Astrocyte (in vitro differentiated cells and primary cell): ENCODE results near the gene LDB3. TPM values are rescaled to one million over a fixed set of nuclear protein-coding genes. Genes with fewer than 3 reads are reported as not detected.

Experiments used
- DNase-seq: peaks from one replicate; pipeline ENCODE4 v3.0.0-alpha.2; 2010; ENCODE audit warnings: low read depth
- FAIRE-seq: peaks from 2 replicates; lab custom pipeline; 2011; peaks lifted over from hg19 to GRCh38; lab: Jason Lieb, UNC
- H2AFZ ChIP-seq: 2 replicates; pipeline ENCODE4 v1.6.0; 2012; ENCODE audit warnings: low read depth, low read length, inconsistent platforms
- H3K27ac ChIP-seq: 2 replicates; pipeline ENCODE4 v1.5.1; 2011; ENCODE audit warnings: low read depth, low read length, inconsistent platforms
- H3K27me3 ChIP-seq: 2 replicates; pipeline ENCODE4 v1.6.0; 2011; ENCODE audit warnings: low read length, inconsistent platforms; ENCODE audit not compliant: insufficient read depth
- H3K36me3 ChIP-seq: 2 replicates; pipeline ENCODE4 v1.5.1; 2011; ENCODE audit warnings: low read length, inconsistent platforms; ENCODE audit not compliant: insufficient read depth
- H3K4me1 ChIP-seq: 2 replicates; pipeline ENCODE4 v1.5.1; 2011; ENCODE audit warnings: low read length, inconsistent platforms; ENCODE audit not compliant: insufficient read depth
- H3K4me2 ChIP-seq: 2 replicates; pipeline ENCODE4 v1.6.0; 2012; ENCODE audit warnings: low read length, inconsistent platforms
- H3K4me3 ChIP-seq: 2 replicates; pipeline ENCODE4 v1.5.1; 2011; ENCODE audit warnings: low read depth, mild to moderate bottlenecking, low read length, inconsistent platforms; ENCODE audit not compliant: insufficient read depth
- H3K79me2 ChIP-seq: 2 replicates; pipeline ENCODE4 v1.6.0; 2012; ENCODE audit warnings: mild to moderate bottlenecking, low read length, inconsistent platforms; ENCODE audit not compliant: insufficient read depth
- H3K9ac ChIP-seq: 2 replicates; pipeline ENCODE4 v1.6.0; 2012; ENCODE audit warnings: mild to moderate bottlenecking, low read length, inconsistent platforms
- H3K9me3 ChIP-seq: 2 replicates; pipeline ENCODE4 v1.5.1; 2012; ENCODE audit warnings: low read depth, mild to moderate bottlenecking, low read length, inconsistent platforms; ENCODE audit not compliant: insufficient read depth
- H4K20me1 ChIP-seq: 2 replicates; pipeline ENCODE4 v1.6.0; 2012; ENCODE audit warnings: low read length, inconsistent platforms; ENCODE audit not compliant: insufficient read depth
- H3K27ac Mint-ChIP-seq: one replicate; pipeline ENCODE4 v1.8.0; 2021; ENCODE audit warnings: mild to moderate bottlenecking, mixed read lengths; ENCODE audit not compliant: unreplicated experiment
- H3K27me3 Mint-ChIP-seq: one replicate; pipeline ENCODE4 v1.8.0; 2021; ENCODE audit warnings: low read depth, mixed read lengths; ENCODE audit not compliant: unreplicated experiment
- H3K36me3 Mint-ChIP-seq: one replicate; pipeline ENCODE4 v1.8.0; 2021; ENCODE audit warnings: low read depth, mixed read lengths; ENCODE audit not compliant: unreplicated experiment
- H3K4me1 Mint-ChIP-seq: one replicate; pipeline ENCODE4 v1.8.0; 2021; ENCODE audit warnings: low read depth, mixed read lengths; ENCODE audit not compliant: unreplicated experiment
- H3K4me3 Mint-ChIP-seq: one replicate; pipeline ENCODE4 v1.8.0; 2021; ENCODE audit warnings: mild to moderate bottlenecking, moderate library complexity, mixed read lengths; ENCODE audit not compliant: unreplicated experiment
- H3K9me3 Mint-ChIP-seq: one replicate; pipeline ENCODE4 v1.8.0; 2021; ENCODE audit warnings: mild to moderate bottlenecking, mixed read lengths; ENCODE audit not compliant: unreplicated experiment
- EZH2 ChIP-seq: IDR thresholded peaks from 2 replicates; pipeline ENCODE4 v1.6.1; 2012; ENCODE audit warnings: mild to moderate bottlenecking, low read length, inconsistent platforms; ENCODE audit not compliant: insufficient read depth
- total RNA-seq: library from RNA; stranded (reverse); gene quantifications from 2 replicates; pipeline ENCODE4 v1.2.1, GENCODE V29; 2021
- TF ChIP-seq, protein P1 (sequence below): IDR thresholded peaks from 2 replicates; pipeline ENCODE4 v1.5.1; 2011; ENCODE audit warnings: low read depth, mild to moderate bottlenecking, inconsistent platforms, low read length, moderate library complexity; ENCODE audit not compliant: insufficient read depth

The LDB3 gene
- total RNA-seq, 1 donor from 2014 or later: 3.5 TPM

DNA sequence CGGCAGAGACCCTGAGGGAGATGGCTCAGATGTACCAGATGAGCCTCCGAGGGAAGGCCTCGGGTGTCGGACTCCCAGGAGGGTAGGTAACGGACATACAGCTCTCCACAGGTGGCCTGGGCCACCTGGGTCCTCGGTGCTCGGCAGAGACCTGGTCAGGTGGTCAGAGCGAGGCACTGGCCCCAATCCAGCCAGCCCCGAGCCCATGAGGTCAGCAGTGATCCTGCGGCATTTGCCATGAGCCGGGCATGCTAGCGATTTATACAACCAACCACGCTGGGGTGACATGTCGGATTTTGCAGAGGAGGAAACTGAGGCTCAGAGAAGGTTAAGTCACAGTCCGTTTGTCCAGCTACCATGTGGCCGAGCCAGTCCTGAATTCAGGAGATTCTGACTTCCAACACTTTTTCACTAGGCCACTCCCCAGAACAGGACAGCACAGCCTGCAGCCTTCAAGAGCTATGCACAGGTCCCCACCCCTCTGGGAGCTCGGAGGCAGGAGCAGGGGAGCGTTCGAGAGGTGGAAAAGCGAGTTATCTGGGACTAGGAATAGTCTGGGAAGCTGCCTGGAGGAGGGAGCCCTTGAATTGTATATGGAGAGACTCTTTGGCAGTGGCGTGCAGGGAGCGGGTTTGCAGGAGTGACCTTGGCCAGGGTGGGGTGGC, 13.5 kb downstream of the LDB3 start:
- Histone ChIP-seq H3K4me2 (no peak overlapping the region), H3K27me3 (peaks cover 2% of the 10 kb centered on the region), H3K9me3 (no peaks in the 10 kb centered on the region), H3K4me1 (no peaks in the 10 kb centered on the region), H3K79me2 (no peaks in the 10 kb centered on the region), H3K4me3 (no peak overlapping the region), H4K20me1 (no peaks in the 10 kb centered on the region), H3K9ac (no peak overlapping the region), H2AFZ (no peak overlapping the region), H3K36me3 (no peaks in the 10 kb centered on the region), H3K27ac (no peak overlapping the region)
- peaks cover 19% of the 10 kb centered on the region for H3K27me3 Mint-ChIP-seq
- H3K4me3 Mint-ChIP-seq: no peak overlapping the region
- DNase-seq (no peak), FAIRE-seq (no peak)
- peaks cover 13% of the 10 kb centered on the region for H3K4me1 Mint-ChIP-seq
- no peaks in the 10 kb centered on the region for H3K9me3 Mint-ChIP-seq
- peaks cover 6% of the 10 kb centered on the region for H3K36me3 Mint-ChIP-seq
- no peak overlapping the region for H3K27ac Mint-ChIP-seq
- TF ChIP-seq, protein P1, sequence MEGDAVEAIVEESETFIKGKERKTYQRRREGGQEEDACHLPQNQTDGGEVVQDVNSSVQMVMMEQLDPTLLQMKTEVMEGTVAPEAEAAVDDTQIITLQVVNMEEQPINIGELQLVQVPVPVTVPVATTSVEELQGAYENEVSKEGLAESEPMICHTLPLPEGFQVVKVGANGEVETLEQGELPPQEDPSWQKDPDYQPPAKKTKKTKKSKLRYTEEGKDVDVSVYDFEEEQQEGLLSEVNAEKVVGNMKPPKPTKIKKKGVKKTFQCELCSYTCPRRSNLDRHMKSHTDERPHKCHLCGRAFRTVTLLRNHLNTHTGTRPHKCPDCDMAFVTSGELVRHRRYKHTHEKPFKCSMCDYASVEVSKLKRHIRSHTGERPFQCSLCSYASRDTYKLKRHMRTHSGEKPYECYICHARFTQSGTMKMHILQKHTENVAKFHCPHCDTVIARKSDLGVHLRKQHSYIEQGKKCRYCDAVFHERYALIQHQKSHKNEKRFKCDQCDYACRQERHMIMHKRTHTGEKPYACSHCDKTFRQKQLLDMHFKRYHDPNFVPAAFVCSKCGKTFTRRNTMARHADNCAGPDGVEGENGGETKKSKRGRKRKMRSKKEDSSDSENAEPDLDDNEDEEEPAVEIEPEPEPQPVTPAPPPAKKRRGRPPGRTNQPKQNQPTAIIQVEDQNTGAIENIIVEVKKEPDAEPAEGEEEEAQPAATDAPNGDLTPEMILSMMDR: no peak
- no peak for TF ChIP-seq EZH2

DNA sequence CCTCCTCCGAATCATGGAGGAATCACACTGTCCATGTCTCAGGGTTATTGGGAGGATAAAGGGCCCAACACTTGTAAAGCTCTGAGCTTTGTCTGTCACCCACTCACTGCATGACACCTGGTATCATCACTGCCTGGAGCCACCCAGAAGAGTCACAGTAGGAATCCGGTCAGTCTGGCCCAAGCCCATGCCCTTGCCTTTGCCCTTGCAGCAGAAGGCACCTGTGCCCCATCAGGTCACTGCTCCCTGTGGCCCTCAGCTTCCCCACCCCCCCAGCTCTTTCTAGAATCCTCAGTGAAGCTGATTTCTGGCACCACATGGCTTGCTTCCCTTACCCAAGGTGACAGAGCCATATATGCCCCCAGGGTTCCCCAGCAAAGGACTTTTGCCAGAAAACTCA, 14.4 kb downstream of the LDB3 start:
- Histone ChIP-seq H3K27ac (no peak overlapping the region), H3K79me2 (no peaks in the 10 kb centered on the region), H3K4me2 (no peak overlapping the region), H3K4me3 (no peak overlapping the region), H2AFZ (no peak overlapping the region), H3K9ac (no peak overlapping the region), H3K36me3 (no peaks in the 10 kb centered on the region), H4K20me1 (no peaks in the 10 kb centered on the region), H3K4me1 (peaks cover 3% of the 10 kb centered on the region), H3K9me3 (no peaks in the 10 kb centered on the region), H3K27me3 (peaks cover 2% of the 10 kb centered on the region)
- Mint-ChIP-seq H3K4me1 (peaks cover 15% of the 10 kb centered on the region), H3K36me3 (peaks cover 6% of the 10 kb centered on the region), H3K9me3 (no peaks in the 10 kb centered on the region), H3K27ac (no peak overlapping the region), H3K4me3 (no peak overlapping the region), H3K27me3 (peaks cover 19% of the 10 kb centered on the region)
- no peak for FAIRE-seq
- TF ChIP-seq EZH2: no peak
- TF ChIP-seq, protein P1: no peak
- no peak for DNase-seq
